Measurements from ENCODE around the gene PGBD5.

GRCh38 chr1:230313453-230314141, 112.5 kb downstream of the PGBD5 start:
- TF ChIP-seq CTCF (IDR thresholded peaks at IDR 0.05) = no peak
- TF ChIP-seq POLR2A (IDR thresholded peaks at IDR 0.05) = no peak
